ENCODE results near the gene RHOB. TPM values are rescaled to one million over a fixed set of nuclear protein-coding genes. Genes with fewer than 3 reads are reported as not detected.

Gene RHOB
- polyA plus RNA-seq, 3 donors: 43.3 to 602 (median 66.3) TPM

- no peak overlapping the region for H3K4me3 ChIP-seq (replicated peaks in 1 of 3; ENCODE audit: low read depth in 2 of 3, low read length in 3 of 3)
- Mint-ChIP-seq H3K36me3 (no peaks in the 10 kb centered on the region), H3K4me1 (peaks cover 6% of the 10 kb centered on the region), H3K27me3 (ENCODE audit: low read depth in 3 of 3) (peaks cover 9 to 22% (median 10%) of the 10 kb centered on the region in 3 donors), H3K9me3 (peaks cover 0 to 4% (median 2%) of the 10 kb centered on the region in 7 donors), H3K4me3 (no peak overlapping the region), H3K27ac (no peak overlapping the region)
- no peak for TF ChIP-seq CTCF (IDR thresholded peaks at IDR 0.05)
- H3K27ac ChIP-seq (ENCODE audit: low read depth in 1 of 2, low read length in 2 of 2): no peak overlapping the region
- no peaks in the 10 kb centered on the region for H3K36me3 ChIP-seq (replicated peaks in 1 of 2; ENCODE audit: control insufficient read depth in 1 of 2, insufficient read depth in 2 of 2, low read length in 2 of 2)
- no peak for DNase-seq
- no peak overlapping the region for H3K4me2 ChIP-seq (replicated peaks; ENCODE audit: extremely low read depth, low read length, poor library complexity, severe bottlenecking)
- H3K9ac ChIP-seq (ENCODE audit: insufficient read depth, low read length, poor library complexity, severe bottlenecking): no peak overlapping the region
- no CpG with 5 or more reads among the region's 3 CpGs for WGBS (ENCODE audit: insufficient coverage)
- peaks cover 22% of the 10 kb centered on the region for H4K20me1 ChIP-seq (ENCODE audit: insufficient read depth, low read length)
- no peaks in the 10 kb centered on the region for H3K4me1 ChIP-seq (ENCODE audit: control insufficient read depth in 1 of 2, insufficient read depth in 2 of 2, low read length in 2 of 2)
- H3K79me2 ChIP-seq (ENCODE audit: insufficient read depth, low read length): no peaks in the 10 kb centered on the region
- H2AFZ ChIP-seq (ENCODE audit: insufficient read depth, low read depth, low read length, poor library complexity, severe bottlenecking): no peak overlapping the region
- intact Hi-C loops (cut with micrococcal nuclease): no loop called here
- H3K9me3 ChIP-seq (replicated peaks in 1 of 2; ENCODE audit: control insufficient read depth in 1 of 2, insufficient read depth in 1 of 2, low read length in 2 of 2): no peaks in the 10 kb centered on the region
- peaks cover 0 to 2% of the 10 kb centered on the region in 2 donors for H3K27me3 ChIP-seq (ENCODE audit: control insufficient read depth in 2 of 2, insufficient read depth in 2 of 2, low read length in 2 of 2)
These were observed 8.3 kb downstream of the RHOB start for GRCh38 chr2:20455076-20455587.

DNA sequence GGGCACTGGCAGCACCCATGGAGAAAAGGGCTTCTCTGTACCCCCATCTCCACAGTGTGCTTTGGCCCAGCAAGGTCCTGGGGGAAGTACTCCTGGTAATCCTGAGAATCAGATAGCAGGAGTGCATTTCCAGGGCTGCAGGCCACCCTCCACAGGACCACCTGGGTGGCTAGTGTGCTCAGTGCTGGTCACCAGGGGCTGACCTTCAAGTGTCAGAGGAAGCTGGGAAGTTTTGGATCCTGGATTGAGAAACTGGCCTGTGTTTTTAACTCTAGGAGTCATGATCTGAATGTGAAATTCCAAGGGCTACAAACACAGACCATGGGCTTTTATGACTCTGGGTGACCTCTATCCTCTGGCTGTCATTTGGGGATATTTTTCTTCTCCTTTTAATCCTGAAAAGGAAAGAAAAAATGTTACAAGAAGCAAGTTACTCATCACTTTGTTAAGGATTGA is 9.3 kb downstream of the RHOB start:
- H3K9ac ChIP-seq (ENCODE audit: insufficient read depth, low read length, poor library complexity, severe bottlenecking): no peak overlapping the region
- Mint-ChIP-seq H3K27ac (no peak overlapping the region), H3K9me3 (peaks cover under 1 to 12% (median 3%) of the 10 kb centered on the region in 7 donors), H3K4me1 (peaks cover under 1% of the 10 kb centered on the region), H3K27me3 (ENCODE audit: low read depth in 3 of 3) (peaks cover 15 to 28% (median 16%) of the 10 kb centered on the region in 3 donors), H3K4me3 (no peak overlapping the region), H3K36me3 (no peaks in the 10 kb centered on the region)
- no peaks in the 10 kb centered on the region for H3K79me2 ChIP-seq (ENCODE audit: insufficient read depth, low read length)
- H2AFZ ChIP-seq (ENCODE audit: insufficient read depth, low read depth, low read length, poor library complexity, severe bottlenecking): no peak overlapping the region
- H4K20me1 ChIP-seq (ENCODE audit: insufficient read depth, low read length): peaks cover 12% of the 10 kb centered on the region
- no peak overlapping the region for H3K4me2 ChIP-seq (replicated peaks; ENCODE audit: extremely low read depth, low read length, poor library complexity, severe bottlenecking)
- H3K36me3 ChIP-seq (replicated peaks in 1 of 2; ENCODE audit: control insufficient read depth in 1 of 2, insufficient read depth in 2 of 2, low read length in 2 of 2): no peaks in the 10 kb centered on the region
- peaks cover 2% of the 10 kb centered on the region in 2 donors for H3K27me3 ChIP-seq (ENCODE audit: control insufficient read depth in 2 of 2, insufficient read depth in 2 of 2, low read length in 2 of 2)
- H3K27ac ChIP-seq (ENCODE audit: low read depth in 1 of 2, low read length in 2 of 2): no peak overlapping the region
- intact Hi-C loops (cut with micrococcal nuclease): no loop called here
- no peaks in the 10 kb centered on the region for H3K4me1 ChIP-seq (ENCODE audit: control insufficient read depth in 1 of 2, insufficient read depth in 2 of 2, low read length in 2 of 2)
- no peak for TF ChIP-seq CTCF (IDR thresholded peaks at IDR 0.05)
- H3K4me3 ChIP-seq (replicated peaks in 1 of 3; ENCODE audit: low read depth in 2 of 3, low read length in 3 of 3): no peak overlapping the region
- no peaks in the 10 kb centered on the region for H3K9me3 ChIP-seq (replicated peaks in 1 of 2; ENCODE audit: control insufficient read depth in 1 of 2, insufficient read depth in 1 of 2, low read length in 2 of 2)
- no peak for DNase-seq
